H9 (cell line): Measurements from ENCODE around the gene TNRC6A. TPM values are rescaled to one million over a fixed set of nuclear protein-coding genes. Genes with fewer than 3 reads are reported as not detected.

Experiments
- DNase-seq: peaks from one replicate; pipeline ENCODE4 v3.0.0-alpha.2; 2017
- H2AFZ ChIP-seq: one replicate; pipeline ENCODE4 v1.6.1; 2013; ENCODE audit warnings: mild to moderate bottlenecking, low read length, control low read depth, moderate library complexity
- H2AK5ac ChIP-seq: 2 replicates; pipeline ENCODE4 v1.6.1; 2013; ENCODE audit warnings: low read length, control low read depth, mixed read lengths; ENCODE audit not compliant: insufficient read length
- H2BK120ac ChIP-seq: one replicate; pipeline ENCODE4 v1.6.1; 2013; ENCODE audit warnings: low read depth, mild to moderate bottlenecking, low read length, control low read depth, inconsistent platforms; ENCODE audit not compliant: poor library complexity, severe bottlenecking
- H2BK12ac ChIP-seq: 2 replicates; pipeline ENCODE4 v1.6.1; 2013; ENCODE audit warnings: low read length, control low read depth, mixed read lengths, low read depth; ENCODE audit not compliant: insufficient read length
- H2BK15ac ChIP-seq: 2 replicates; pipeline ENCODE4 v1.6.1; 2013; ENCODE audit warnings: low read depth, low read length, control low read depth
- H2BK20ac ChIP-seq: one replicate; pipeline ENCODE4 v1.6.1; 2013; ENCODE audit warnings: low read depth, mild to moderate bottlenecking, low read length, control low read depth, inconsistent platforms; ENCODE audit not compliant: poor library complexity, severe bottlenecking
- H2BK5ac ChIP-seq: 2 replicates; pipeline ENCODE4 v1.6.1; 2013; ENCODE audit warnings: low read length, control low read depth, mixed read lengths; ENCODE audit not compliant: insufficient read length
- H3K14ac ChIP-seq: 2 replicates; pipeline ENCODE4 v1.6.1; 2013; ENCODE audit warnings: low read length, control low read depth; ENCODE audit not compliant: insufficient read depth
- H3K18ac ChIP-seq: 2 replicates; pipeline ENCODE4 v1.6.1; 2013; ENCODE audit warnings: low read depth, mild to moderate bottlenecking, mixed read lengths, low read length, control low read depth; ENCODE audit not compliant: insufficient read length
- H3K23ac ChIP-seq: 2 replicates; pipeline ENCODE4 v1.6.1; 2013; ENCODE audit warnings: low read length, control low read depth, mixed read lengths, low read depth; ENCODE audit not compliant: insufficient read length
- H3K23me2 ChIP-seq: 2 replicates; pipeline ENCODE4 v1.6.1; 2013; ENCODE audit warnings: low read depth, mild to moderate bottlenecking, mixed read lengths, low read length, control low read depth; ENCODE audit not compliant: insufficient read length, poor library complexity, severe bottlenecking
- H3K27ac ChIP-seq: 2 replicates; pipeline ENCODE4 v1.5.1; 2013; ENCODE audit warnings: low read length, control low read depth, mixed read lengths, low read depth; ENCODE audit not compliant: insufficient read length
- H3K27me3 ChIP-seq: 2 replicates; pipeline ENCODE4 v1.6.1; 2013; ENCODE audit warnings: low read length, control low read depth, inconsistent platforms; ENCODE audit not compliant: insufficient read depth
- H3K4ac ChIP-seq: 2 replicates; pipeline ENCODE4 v1.6.1; 2013; ENCODE audit warnings: low read depth, mild to moderate bottlenecking, control low read depth, inconsistent platforms, low read length, moderate library complexity
- H3K4me1 ChIP-seq: 2 replicates; pipeline ENCODE4 v1.6.1; 2013; ENCODE audit warnings: low read length, control low read depth, inconsistent platforms; ENCODE audit not compliant: insufficient read depth
- H3K4me2 ChIP-seq: 2 replicates; pipeline ENCODE4 v1.6.1; 2013; ENCODE audit warnings: low read length, control low read depth, mixed read lengths; ENCODE audit not compliant: insufficient read length, insufficient read depth
- H3K56ac ChIP-seq: 2 replicates; pipeline ENCODE4 v1.6.1; 2013; ENCODE audit warnings: low read depth, mild to moderate bottlenecking, mixed read lengths, low read length, control low read depth; ENCODE audit not compliant: insufficient read length
- H3K79me1 ChIP-seq: 2 replicates; pipeline ENCODE4 v1.6.1; 2013; ENCODE audit warnings: low read depth, mild to moderate bottlenecking, moderate library complexity, low read length, control low read depth, inconsistent platforms; ENCODE audit not compliant: insufficient read depth, poor library complexity, severe bottlenecking
- H3K79me2 ChIP-seq: 2 replicates; pipeline ENCODE4 v1.6.1; 2013; ENCODE audit warnings: low read length, control low read depth, inconsistent platforms; ENCODE audit not compliant: insufficient read depth
- H3K9ac ChIP-seq: 2 replicates; pipeline ENCODE4 v1.6.1; 2013; ENCODE audit warnings: low read length, control low read depth, mixed read lengths; ENCODE audit not compliant: insufficient read length; ENCODE audit errors: extremely low read depth
- H3K9me3 ChIP-seq: one replicate; pipeline ENCODE4 v1.6.1; 2013; ENCODE audit warnings: low read depth, low read length, inconsistent platforms; ENCODE audit not compliant: control insufficient read depth
- H3T11ph ChIP-seq: one replicate; pipeline ENCODE4 v1.6.1; 2013; ENCODE audit warnings: mild to moderate bottlenecking, low read length, control low read depth, inconsistent platforms
- H4K20me1 ChIP-seq: one replicate; pipeline ENCODE4 v1.6.1; 2013; ENCODE audit not compliant: control insufficient read depth, insufficient read length, insufficient read depth
- H4K5ac ChIP-seq: 2 replicates; pipeline ENCODE4 v1.6.1; 2013; ENCODE audit warnings: low read depth, mild to moderate bottlenecking, mixed read lengths, low read length, control low read depth; ENCODE audit not compliant: insufficient read length
- H4K8ac ChIP-seq: replicated peaks from 2 replicates; pipeline ENCODE4 v1.6.1; 2013; ENCODE audit warnings: low read length, control low read depth, mixed read lengths, low read depth; ENCODE audit not compliant: insufficient read length
- H4K91ac ChIP-seq: 2 replicates; pipeline ENCODE4 v1.6.1; 2013; ENCODE audit warnings: low read depth, mild to moderate bottlenecking, moderate library complexity, mixed read lengths, low read length, control low read depth; ENCODE audit not compliant: insufficient read length
- H3K27ac Mint-ChIP-seq, 3 experiments: 2 replicates in 2 of 3; 3 replicates in 1 of 3; pipeline ENCODE4 v1.8.0; 2020 to 2021; ENCODE audit warnings: mixed read lengths in 3 of 3, mild to moderate bottlenecking in 1 of 3, moderate library complexity in 1 of 3
- H3K27me3 Mint-ChIP-seq: 2 replicates; pipeline ENCODE4 v1.8.0; 2021; ENCODE audit warnings: low read depth, mild to moderate bottlenecking, moderate library complexity, mixed read lengths
- H3K36me3 Mint-ChIP-seq, 3 experiments: 2 replicates in 2 of 3; 3 replicates in 1 of 3; pipeline ENCODE4 v1.8.0; 2020 to 2021; ENCODE audit warnings: low read depth in 3 of 3, mixed read lengths in 3 of 3; ENCODE audit not compliant: insufficient read depth in 1 of 3
- H3K4me1 Mint-ChIP-seq, 2 experiments: 2 replicates each; pipeline ENCODE4 v1.8.0; 2020; ENCODE audit warnings: mixed read lengths in 2 of 2
- H3K4me3 Mint-ChIP-seq, 2 experiments: 2 replicates in 1 of 2; 3 replicates in 1 of 2; pipeline ENCODE4 v1.8.0; 2020 to 2021; ENCODE audit warnings: mild to moderate bottlenecking in 2 of 2, mixed read lengths in 2 of 2, moderate library complexity in 1 of 2
- H3K9me3 Mint-ChIP-seq, 2 experiments: 2 replicates in 1 of 2; 3 replicates in 1 of 2; pipeline ENCODE4 v1.8.0; 2020; ENCODE audit warnings: mild to moderate bottlenecking in 2 of 2, mixed read lengths in 2 of 2, moderate library complexity in 1 of 2
- CTCF ChIP-seq: fragments of 200-600 bp; sonication (generic); conservative IDR thresholded peaks from 3 replicates; pipeline ENCODE4 v1.8.0; 2021; ENCODE audit warnings: antibody characterized with exemption, mild to moderate bottlenecking
- WGBS: extraction: QIAGEN DNeasy Blood & Tissue Kit; methylation state at CpG from one replicate; pipeline ENCODE4 v1.1.7; 2013; ENCODE audit warnings: missing lambda C conversion rate, low lambda C conversion rate, mixed read lengths; ENCODE audit not compliant: insufficient read length; ENCODE audit errors: extremely low coverage; 5-methylcytosine and 5-hydroxymethylcytosine counted together
- total RNA-seq: library from RNA; stranded (reverse); gene quantifications from 2 replicates; pipeline ENCODE4 v1.2.1, GENCODE V29; 2021

The TNRC6A gene
- total RNA-seq, 1 experiment from 2014 or later = 114 TPM

DNA sequence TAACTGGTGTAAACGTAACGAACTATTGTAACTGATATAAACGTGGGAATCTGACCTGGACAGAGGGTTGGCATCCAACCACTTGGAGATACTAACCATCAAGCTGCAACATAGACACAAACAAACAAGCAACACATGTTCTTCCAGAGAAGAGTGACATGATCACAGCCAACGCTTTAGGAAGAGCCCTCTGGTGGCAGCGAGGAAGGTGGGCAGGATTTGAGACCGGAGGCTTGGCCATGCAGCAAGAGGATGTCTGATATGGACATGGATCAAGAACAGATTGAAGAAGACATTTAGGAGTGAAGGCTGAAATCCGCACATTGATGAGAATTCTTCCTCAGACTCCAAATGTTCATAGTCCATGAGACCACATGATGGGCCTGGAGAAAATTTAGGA, 40.3 kb upstream of the TNRC6A start:
- Mint-ChIP-seq H3K27me3 (no peaks in the 10 kb centered on the region; the same call in none of the 2 replicates), H3K4me1 (peaks cover 19 to 33% of the 10 kb centered on the region in 2 experiments), H3K36me3 (no peaks in the 10 kb centered on the region), H3K27ac (peak overlapping the region in 1 of 3 experiments; percentile 1; a peak in 1 of 7 replicates), H3K9me3 (no peaks in the 10 kb centered on the region), H3K4me3 (no peak overlapping the region)
- Histone ChIP-seq H3K4ac (no peak overlapping the region), H4K5ac (no peak overlapping the region), H3K23ac (no peak overlapping the region), H4K8ac (no peak overlapping the region), H2BK5ac (no peak overlapping the region), H3K4me1 (no peaks in the 10 kb centered on the region), H3K27me3 (no peaks in the 10 kb centered on the region), H3K23me2 (no peaks in the 10 kb centered on the region), H3K56ac (no peak overlapping the region), H3K79me1 (no peaks in the 10 kb centered on the region), H3K9me3 (no peaks in the 10 kb centered on the region), H3K79me2 (no peaks in the 10 kb centered on the region), H2AFZ (no peak overlapping the region), H3K27ac (no peak overlapping the region), H2AK5ac (no peak overlapping the region), H2BK15ac (no peak overlapping the region), H2BK12ac (no peak overlapping the region), H2BK20ac (no peak overlapping the region), H3T11ph (no peak overlapping the region), H3K18ac (no peak overlapping the region), H4K20me1 (no peaks in the 10 kb centered on the region), H3K4me2 (no peak overlapping the region), H3K9ac (no peak overlapping the region), H2BK120ac (no peak overlapping the region), H3K14ac (no peak overlapping the region), H4K91ac (no peak overlapping the region)
- no CpG with 5 or more reads among the region's 7 CpGs for WGBS
- peak; percentile 56 for DNase-seq
- peak; percentile 79 for TF ChIP-seq CTCF
